GM19035 (cell line): ENCODE data around the gene CTF1.
"Not testable (repeated sequence)": the region's sequence is repeated elsewhere in the genome, so short reads cannot be mapped to it uniquely, and the experiment has no call there.

ENCODE experiments used
- ATAC-seq: cut with Tn5 transposase; IDR thresholded peaks from one replicate; pipeline ENCODE4 v1.9.1; 2021; ENCODE audit not compliant: unreplicated experiment

The CTF1 gene

DNA sequence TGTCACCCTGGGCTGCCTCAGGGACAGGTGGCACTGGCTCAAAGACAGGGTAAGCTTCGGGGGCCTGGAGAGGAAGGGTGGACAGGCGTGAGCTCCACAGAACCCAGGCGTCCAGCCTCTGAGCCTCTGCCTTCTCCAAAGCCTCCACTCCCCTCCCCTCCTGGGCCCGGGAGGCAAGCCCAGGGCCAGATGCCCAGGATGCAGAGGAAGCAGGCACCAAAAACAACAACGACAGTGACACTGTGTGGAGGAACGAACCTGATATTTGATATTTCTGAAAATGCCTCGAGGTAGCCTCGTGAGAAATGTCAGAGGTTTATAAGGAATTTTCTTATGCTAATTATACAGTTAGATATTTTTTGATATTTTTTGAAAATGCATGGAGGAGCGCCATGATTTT lies 8.5 kb upstream of the CTF1 start:
- no peak for ATAC-seq

- no peak for ATAC-seq
These were observed 7.4 kb upstream of the CTF1 start for GRCh38 chr16:30888856-30889499.

DNA sequence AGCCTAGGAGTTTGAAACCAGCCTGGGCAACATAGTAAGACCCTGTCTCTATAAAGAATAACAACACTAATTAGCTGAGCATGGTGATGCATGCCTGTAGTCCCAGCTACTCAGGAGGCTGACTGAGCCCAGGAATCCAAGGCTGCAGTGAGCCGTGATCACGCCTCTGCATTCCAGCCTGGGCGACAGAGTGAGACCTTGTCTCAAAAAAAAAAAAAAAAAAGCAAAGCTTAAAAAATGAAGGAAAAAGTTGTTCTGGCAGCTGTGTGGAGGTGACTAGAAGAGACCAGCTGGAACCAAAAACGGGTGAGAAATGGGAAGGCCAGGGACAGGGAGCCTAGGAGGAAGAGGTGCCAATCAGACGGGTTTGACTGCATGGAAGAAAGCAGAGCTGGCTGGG lies 6.7 kb upstream of the CTF1 start:
- no peak for ATAC-seq

DNA sequence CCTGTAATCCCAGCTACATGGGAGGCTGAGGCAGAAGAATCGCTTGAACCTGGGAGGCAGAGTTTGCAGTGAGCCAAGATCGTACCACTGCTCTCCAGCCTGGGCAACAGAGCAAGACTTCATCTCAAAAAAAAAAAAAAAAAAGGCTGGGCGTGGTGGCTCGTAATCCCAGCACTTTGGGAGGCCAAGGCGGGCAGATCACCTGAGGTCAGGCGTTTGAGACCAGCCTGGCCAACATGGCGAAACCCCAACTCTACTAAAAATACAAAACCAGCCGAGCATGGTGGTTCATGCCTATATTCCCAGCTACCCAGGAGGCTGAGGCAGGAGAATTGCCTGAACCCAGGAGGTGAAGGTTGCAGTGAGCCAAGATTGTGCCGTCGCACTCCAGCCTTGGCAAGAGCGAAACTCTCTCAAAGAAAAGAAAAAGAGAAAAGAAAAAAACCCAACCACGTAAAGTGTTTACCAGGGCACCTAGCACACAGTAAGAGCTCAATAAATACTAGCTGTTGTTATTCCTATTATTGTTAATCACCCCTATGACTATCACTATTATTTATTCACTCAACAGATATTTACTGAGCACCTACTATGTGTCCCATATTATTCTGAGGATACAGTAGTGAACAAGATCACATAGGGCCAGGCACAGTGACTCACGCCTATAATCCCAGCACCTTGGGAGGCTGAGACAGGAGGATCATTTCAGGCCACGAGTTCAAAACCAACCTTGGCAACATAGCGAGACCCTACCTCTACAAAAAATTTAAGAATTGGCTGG lies 5.2 kb upstream of the CTF1 start:
- not testable (repeated sequence) for ATAC-seq

DNA sequence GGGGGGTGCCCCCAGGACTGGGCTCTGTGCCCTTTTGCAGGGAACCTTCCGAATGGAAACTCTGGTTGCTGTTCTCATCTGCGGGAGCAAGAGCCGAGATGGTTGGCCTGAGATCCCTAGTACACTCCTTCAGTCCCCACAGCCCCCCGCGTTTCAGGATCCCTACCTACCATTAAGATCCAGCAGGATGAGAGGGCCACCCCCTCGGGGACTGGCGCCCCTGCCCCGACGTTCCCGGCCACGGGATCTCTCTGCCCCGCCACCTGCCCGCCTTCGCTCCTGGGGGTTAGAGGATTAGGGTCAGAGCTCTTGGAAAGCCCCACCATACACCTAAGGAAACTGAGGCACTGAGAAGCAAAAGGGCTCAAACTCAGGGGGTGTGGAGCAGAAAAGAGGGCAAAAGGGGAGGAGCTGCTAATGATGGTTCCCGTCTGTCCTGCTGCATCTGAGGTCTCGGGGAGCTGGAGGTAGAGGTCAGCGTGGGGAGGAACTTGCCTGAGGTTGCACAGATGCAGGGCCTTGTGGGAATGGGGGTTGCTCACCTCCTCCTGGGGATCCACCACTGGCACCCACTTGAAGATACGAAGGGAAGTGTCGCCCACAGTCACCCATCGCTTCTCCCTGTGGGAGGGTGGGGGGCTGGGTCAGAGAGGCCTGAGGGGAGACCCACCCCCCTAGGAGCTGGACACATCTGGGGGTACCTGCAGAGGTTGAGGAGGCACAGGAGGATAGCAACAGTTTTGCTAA lies 3.6 kb upstream of the CTF1 start:
- ATAC-seq, result no peak

DNA sequence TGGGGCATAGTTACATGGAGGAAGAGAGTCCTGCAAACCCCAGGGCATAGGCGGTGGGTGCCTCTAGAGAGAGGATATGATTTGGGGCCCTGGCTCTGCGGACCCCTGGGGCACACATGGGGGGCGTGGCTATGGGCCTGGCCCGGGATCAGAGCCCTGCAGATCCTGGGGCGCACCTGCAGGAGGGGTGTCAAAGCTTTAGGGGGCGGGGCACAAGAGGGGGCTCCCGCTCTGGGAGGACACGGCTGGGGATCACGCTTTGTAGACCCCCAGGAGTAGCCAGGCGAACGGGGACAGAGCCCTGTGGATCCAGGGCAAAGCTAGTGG lies 3.0 kb upstream of the CTF1 start:
- ATAC-seq, result peak; percentile 14

GRCh38 chr16:30893744-30894539 lies 2.5 kb upstream of the CTF1 start, which contains the start of gene BCL7C:
Gene BCL7C, minus strand, starts transcription at chr16:30894077. Its CDS starts 133 bp downstream, at chr16:30893944.
- peak; percentile 77 for ATAC-seq

- no peak for ATAC-seq
These were observed 1.7 kb upstream of the CTF1 start for GRCh38 chr16:30894540-30895368.

DNA sequence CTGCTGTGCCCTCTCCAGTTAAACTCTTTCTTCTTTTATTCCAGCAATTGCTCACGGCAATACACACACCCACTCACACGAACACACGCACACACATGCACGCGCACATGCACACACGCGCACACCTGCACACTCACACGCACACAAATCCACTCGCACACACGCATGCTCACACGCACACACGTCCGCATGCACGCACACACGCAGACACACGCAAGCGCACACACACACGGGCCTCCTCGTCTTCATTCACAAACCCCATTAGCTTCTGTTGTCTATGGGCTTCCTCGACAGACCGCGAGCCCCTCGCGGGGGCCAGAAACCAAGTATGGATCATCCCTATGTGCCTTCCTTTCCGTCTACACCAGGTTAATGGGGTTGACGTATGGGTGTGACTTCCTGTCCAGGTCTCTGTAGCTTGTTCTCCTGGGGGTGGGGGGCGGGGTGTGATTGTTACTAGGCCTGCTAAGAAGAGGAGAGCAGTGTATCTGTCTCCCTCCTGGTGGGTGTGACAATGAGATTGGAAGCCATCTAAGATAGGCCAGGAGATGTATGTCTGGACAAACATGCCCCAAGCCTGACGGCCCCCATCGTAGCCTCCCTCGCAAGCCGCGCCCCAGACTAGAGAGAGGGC lies 670 bp upstream of the CTF1 start:
- ATAC-seq, result no peak

DNA sequence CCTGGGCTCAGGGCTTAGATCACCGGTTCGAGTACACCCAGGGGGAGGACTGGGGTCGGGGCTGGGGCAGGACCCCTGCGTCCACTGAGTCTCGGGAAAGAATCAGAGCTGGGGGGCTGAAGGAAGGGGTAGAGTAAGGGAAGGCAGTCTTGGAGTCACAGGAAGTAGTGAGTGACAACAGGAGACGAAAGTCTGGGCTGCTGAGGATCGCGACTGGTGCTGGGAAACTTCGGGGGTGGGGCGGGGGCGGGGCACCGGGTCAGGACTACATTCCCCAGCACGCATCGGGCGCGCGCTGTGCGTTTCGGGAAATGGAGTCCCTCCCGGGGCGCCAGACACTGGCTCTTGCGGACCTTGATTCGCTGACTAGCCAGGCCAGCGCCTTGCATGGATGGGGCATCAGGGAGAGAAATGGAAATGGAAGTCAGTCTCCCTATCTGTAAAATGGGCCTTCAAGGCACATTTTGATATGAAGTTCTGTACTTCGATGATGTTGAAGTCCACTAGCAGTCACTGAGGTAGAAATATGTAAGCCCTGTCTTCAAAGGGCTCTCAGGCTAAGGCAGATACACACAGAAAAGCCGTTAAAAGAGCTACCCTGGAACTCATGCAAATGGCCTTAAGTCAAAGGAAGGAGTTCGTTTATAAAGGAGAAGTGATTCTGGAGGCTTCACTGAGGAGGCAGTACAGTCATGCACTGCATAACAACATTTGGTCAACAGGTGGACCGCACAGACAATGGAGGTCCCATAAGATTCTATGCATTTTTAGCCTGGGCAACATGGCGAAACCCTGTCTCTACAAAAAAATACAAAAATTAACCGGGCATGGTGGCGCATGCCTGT lies 697 bp downstream of the CTF1 start:
- ATAC-seq, result no peak

GRCh38 chr16:30899794-30900193 lies 3.4 kb downstream of the CTF1 start:
- ATAC-seq, result no peak

- no peak for ATAC-seq
These were observed 4.2 kb downstream of the CTF1 start for GRCh38 chr16:30900588-30900987.

GRCh38 chr16:30901201-30902028 lies 5.0 kb downstream of the CTF1 start:
- no peak for ATAC-seq

DNA sequence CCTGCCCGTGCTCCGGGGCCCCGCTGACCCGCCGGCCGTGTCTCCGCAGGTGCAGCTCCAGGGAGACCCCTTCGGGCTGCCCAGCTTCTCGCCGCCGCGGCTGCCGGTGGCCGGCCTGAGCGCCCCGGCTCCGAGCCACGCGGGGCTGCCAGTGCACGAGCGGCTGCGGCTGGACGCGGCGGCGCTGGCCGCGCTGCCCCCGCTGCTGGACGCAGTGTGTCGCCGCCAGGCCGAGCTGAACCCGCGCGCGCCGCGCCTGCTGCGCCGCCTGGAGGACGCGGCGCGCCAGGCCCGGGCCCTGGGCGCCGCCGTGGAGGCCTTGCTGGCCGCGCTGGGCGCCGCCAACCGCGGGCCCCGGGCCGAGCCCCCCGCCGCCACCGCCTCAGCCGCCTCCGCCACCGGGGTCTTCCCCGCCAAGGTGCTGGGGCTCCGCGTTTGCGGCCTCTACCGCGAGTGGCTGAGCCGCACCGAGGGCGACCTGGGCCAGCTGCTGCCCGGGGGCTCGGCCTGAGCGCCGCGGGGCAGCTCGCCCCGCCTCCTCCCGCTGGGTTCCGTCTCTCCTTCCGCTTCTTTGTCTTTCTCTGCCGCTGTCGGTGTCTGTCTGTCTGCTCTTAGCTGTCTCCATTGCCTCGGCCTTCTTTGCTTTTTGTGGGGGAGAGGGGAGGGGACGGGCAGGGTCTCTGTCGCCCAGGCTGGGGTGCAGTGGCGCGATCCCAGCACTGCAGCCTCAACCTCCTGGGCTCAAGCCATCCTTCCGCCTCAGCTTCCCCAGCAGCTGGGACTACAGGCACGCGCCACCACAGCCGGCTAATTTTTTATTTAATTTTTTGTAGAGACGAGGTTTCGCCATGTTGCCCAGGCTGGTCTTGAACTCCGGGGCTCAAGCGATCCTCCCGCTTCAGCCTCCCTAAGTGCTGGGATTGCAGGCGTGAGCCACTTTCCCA lies 5.9 kb downstream of the CTF1 start:
- ATAC-seq, result no peak

DNA sequence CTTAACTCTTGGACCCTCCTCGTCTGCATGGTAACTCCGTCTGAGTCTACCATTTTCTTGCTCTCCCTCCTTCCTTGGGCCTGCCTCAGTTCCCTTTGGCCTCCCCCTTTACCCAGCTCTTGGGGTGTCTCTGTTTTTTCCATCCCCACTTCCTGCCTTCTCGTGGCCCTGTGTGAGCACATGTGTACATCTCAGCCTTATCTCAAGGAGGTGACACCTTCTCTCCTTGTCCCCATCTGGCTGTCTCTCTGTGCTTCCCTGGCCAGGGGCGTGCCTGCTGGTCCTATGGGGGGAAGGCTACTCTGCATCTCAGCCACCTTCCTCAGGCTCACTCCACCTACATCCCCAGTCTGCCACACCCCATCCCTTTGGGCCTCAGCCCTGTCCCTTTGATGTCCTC lies 6.6 kb downstream of the CTF1 start:
- no peak for ATAC-seq

DNA sequence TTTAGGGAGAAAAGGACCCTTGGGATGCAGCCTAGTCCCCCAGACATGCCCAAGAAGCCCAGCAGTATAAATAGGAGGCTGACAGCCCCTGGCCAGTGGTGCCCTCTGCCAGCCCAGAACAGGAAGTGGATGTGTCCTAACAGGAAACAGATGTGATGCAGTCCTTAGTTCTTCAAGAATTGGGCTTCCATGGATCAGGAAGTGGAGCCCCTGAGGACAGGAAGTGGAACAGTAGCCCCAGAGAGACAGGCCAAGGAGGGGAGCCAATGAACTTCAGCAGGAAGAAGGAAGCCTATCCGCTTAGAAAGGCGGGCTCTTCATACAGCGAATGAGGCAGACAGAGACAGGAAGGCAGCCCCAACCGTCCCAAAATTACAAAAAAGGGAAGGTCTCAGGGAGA lies 7.2 kb downstream of the CTF1 start:
- no peak for ATAC-seq
